GM12891 (cell line): ENCODE results near the gene ZNF648.

Experiments
- POLR2A ChIP-seq: IDR thresholded peaks from 2 replicates; pipeline ENCODE4 v1.6.1; 2011; ENCODE audit warnings: low read depth, low read length, control low read depth
- POLR2AphosphoS5 ChIP-seq: IDR thresholded peaks from 2 replicates; pipeline ENCODE4 v1.6.1; 2011; ENCODE audit warnings: low read depth, low read length, control low read depth
- SPI1 ChIP-seq: IDR thresholded peaks from 2 replicates; pipeline ENCODE4 v1.6.1; 2011; ENCODE audit warnings: low read depth, low read length, control low read depth
- TAF1 ChIP-seq: IDR thresholded peaks from 2 replicates; pipeline ENCODE4 v1.6.1; 2011; ENCODE audit warnings: low read depth, low read length, control low read depth

GRCh38 chr1:182060877-182061276 is 635 bp downstream of the ZNF648 start:
- TF ChIP-seq POLR2A = no peak
- TF ChIP-seq TAF1 = no peak
- TF ChIP-seq POLR2AphosphoS5 = no peak
- no peak for TF ChIP-seq SPI1
